ENCODE data around the gene MTHFS.
"Not testable (repeated sequence)": the region's sequence is repeated elsewhere in the genome, so short reads cannot be mapped to it uniquely, and the experiment has no call there.

MTHFS gene

DNA sequence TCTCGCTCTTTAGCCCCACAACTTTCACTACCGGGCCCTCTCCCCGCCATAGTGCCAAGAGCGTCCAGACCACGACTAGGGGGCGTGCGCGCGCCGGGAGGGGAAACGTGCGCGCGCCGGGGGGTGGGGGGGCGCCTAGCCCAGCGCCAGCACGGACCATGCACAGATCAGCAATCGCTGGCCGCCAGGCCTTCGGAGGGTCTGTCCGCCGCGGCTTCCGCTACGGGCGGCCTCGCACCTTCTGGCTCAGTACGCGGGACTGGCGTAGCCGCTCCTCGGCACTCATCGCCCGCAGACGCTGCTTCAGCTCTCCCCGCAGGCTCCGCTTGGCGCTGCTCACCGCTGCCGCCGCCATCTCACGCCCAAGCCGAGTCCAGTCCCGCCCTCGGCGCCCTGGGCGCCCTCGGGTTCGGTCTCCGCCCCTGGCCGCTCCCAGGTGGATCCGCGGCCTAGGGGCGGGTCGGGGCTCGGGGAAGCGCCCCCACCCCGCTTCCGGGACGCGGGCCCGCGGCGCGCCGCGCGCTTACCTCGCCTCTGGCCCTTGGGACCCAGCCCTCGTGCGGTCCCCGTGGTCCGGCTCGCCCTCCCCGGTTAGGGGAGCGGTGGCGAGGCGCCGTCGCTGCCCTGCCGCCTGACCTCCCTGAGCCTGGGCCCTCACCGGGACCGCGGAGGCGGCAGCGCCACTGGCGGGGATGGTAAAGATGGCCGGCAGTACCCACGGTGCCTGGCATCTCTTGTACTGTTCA, at the start of gene MTHFS:
Gene MTHFS (minus strand): TSS at position 381 of the 746 bp plus-strand sequence. CDS start 26 bp downstream, at position 355.
- DNase-seq: peak; percentile 84

- no peak for DNase-seq
These were observed 47.8 kb upstream of the MTHFS start for GRCh38 chr15:79944622-79945021.

GRCh38 chr15:79943820-79944219, 47.0 kb upstream of the MTHFS start:
- no peak for DNase-seq

GRCh38 chr15:79942741-79943481, 46.1 kb upstream of the MTHFS start:
- no peak for DNase-seq

GRCh38 chr15:79939399-79939798, 42.6 kb upstream of the MTHFS start:
- DNase-seq: no peak

- no peak for DNase-seq
These were observed 41.3 kb upstream of the MTHFS start for GRCh38 chr15:79938143-79938542.

GRCh38 chr15:79935556-79936201, 38.9 kb upstream of the MTHFS start:
- not testable (repeated sequence) for DNase-seq

- no peak for DNase-seq
These were observed 36.4 kb upstream of the MTHFS start for GRCh38 chr15:79933231-79933630.

DNA sequence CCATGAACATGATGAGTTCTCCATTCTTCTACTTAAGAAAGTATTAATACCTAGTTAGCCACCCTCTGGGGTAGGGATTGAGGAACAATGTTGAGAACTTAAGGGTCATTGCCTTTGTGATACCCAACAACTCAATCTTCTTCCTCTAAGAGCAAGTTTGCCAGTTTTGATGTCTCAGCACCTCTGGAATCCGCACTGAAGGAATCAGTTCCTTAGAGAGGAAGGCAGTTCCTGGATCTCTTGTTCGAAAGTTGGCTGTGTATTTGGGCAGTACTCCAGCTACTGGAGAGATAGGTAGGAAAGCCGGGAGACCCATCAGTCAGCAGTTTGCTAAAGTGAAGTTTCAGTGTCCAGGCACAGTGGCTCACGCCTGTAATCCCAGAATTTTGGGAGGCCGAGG, 35.6 kb upstream of the MTHFS start:
- no peak for DNase-seq

DNA sequence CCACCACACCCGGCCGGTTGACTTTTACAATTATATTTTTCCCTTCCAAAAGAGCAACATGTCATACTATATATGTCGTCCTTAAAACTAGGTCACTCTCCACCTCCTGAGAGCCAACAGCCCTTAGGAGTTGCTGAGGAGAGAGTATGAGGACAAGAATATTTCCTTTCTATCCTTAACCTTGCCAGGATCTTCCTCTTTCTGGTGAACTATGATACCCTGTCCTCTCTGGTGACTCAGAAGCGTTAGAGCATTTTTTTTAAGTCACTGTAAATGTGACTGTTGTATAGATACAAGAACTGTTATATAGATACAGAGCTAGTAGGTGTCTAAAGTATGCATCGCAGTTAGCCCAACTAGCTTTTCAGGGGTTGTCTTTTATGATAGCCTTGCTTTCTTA, 33.7 kb upstream of the MTHFS start:
- no peak for DNase-seq

DNA sequence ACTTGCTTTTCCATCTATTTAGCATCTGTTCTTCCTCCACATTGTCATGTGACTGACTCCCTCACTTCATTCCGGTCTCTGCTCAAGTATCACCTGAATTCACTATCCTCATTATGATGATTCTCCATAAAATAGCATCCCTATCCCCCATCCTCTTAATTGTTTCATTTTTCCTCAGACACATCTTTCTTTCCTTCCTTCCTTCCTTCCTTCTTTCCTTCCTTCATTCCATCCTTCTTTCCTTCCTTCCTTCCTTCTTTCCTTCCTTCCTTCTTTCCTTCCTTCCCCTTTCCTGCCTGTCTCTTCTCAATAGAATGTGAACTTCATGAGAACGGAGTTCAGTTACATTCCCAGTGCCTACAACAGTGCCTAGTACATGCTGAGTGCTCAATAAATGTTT, 32.6 kb upstream of the MTHFS start:
- DNase-seq: no peak

- not testable (repeated sequence) for DNase-seq
These were observed 29.3 kb upstream of the MTHFS start for GRCh38 chr15:79926116-79926515.

DNA sequence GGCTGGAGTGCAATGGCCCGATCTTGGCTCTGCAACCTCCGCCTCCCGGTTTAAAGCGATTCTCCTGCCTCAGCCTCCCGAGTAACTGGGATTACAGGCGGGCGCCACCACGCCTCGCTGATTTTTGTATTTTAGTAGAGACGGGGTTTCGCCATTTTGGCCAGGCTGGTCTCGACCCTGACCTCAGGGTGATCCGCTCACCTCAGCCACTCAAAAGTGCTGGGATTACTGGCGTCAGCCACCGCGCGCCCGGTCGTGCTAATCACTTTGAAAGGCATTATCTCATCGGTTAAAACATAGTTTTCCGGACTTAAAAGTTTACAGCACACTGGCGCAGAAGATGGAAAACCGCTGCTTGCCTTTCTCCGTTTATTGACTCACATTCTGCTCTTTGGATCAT, 27.6 kb upstream of the MTHFS start:
- DNase-seq: no peak

- DNase-seq: peak; percentile 99
These were observed 26.8 kb upstream of the MTHFS start for GRCh38 chr15:79923515-79924169.

- DNase-seq: peak; percentile 77
These were observed 26.3 kb upstream of the MTHFS start for GRCh38 chr15:79923079-79923514.

- no peak for DNase-seq
These were observed 25.8 kb upstream of the MTHFS start for GRCh38 chr15:79922512-79923078.

- no peak for DNase-seq
These were observed 23.1 kb upstream of the MTHFS start for GRCh38 chr15:79919749-79920511.

DNA sequence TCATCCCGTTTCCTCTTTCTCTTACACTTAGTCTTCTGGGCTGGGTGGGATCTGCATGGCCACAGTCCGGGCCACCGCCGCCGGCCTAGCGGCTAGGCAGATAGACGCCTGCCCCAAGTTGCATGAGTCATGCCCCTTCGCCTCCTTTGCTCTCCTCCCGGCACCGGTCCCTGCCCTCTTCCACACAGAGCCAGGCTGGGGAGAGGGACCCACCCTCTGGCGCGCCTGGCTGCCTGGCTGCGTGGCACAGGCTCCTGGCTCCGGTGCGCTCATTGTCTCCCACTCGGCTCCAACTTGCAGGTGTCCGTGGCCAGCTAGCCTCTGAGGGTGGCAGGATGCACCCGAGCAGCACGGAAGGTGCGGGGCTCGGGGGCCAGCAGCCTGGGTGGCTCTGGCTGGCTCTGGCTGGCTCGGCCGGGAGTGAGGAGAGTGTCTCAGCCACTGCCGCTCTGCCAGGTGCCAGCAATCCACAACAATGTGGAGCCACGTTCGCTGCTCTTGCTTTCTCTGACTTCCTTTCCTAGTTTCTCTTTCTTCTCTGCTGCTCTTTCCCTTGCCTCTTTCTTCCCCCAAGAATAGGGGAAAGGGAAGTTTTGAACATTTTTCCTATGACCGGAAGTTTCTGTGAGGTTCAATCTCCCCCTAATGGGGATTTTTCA, 22.4 kb upstream of the MTHFS start:
- no peak for DNase-seq

GRCh38 chr15:79918278-79918677, 21.5 kb upstream of the MTHFS start:
- no peak for DNase-seq

DNA sequence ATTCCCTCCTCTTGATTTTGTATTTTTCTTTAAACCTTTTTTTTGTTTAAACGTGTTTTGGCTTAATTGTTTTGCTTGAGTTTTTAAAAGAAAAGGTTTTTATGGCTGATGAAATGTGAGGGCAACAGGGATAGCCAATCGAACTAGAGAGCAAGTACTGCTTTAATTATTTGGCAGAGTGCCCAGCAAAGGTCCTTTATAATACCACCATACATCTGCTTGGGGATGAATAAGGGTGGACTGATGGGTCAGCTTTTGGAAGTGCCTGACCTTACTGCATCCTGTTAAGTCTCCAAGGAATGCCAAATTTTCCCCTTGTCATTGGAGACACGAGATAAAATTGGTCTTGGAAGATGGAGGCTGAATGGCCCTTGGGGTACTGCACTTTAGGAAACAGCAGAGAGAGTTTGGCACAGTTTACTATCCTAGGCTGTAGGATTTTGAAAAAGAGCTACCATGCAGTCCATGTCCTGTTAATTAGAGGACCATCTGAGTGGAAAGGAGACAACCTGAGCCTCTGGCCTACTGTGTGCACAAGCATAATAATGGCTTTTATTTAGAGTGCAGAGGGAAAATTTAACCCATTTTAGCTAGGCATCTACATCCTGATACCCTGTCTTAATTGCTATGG, 19.8 kb upstream of the MTHFS start:
- DNase-seq: no peak
